H9 (cell line): ENCODE results near the gene UNC5C. TPM values are rescaled to one million over a fixed set of nuclear protein-coding genes. Genes with fewer than 3 reads are reported as not detected.

ENCODE experiments used
- DNase-seq: peaks from one replicate; pipeline ENCODE4 v3.0.0-alpha.2; 2017
- H2AFZ ChIP-seq: one replicate; pipeline ENCODE4 v1.6.1; 2013; ENCODE audit warnings: mild to moderate bottlenecking, low read length, control low read depth, moderate library complexity
- H2AK5ac ChIP-seq: 2 replicates; pipeline ENCODE4 v1.6.1; 2013; ENCODE audit warnings: low read length, control low read depth, mixed read lengths; ENCODE audit not compliant: insufficient read length
- H2BK120ac ChIP-seq: one replicate; pipeline ENCODE4 v1.6.1; 2013; ENCODE audit warnings: low read depth, mild to moderate bottlenecking, low read length, control low read depth, inconsistent platforms; ENCODE audit not compliant: poor library complexity, severe bottlenecking
- H2BK12ac ChIP-seq: 2 replicates; pipeline ENCODE4 v1.6.1; 2013; ENCODE audit warnings: low read length, control low read depth, mixed read lengths, low read depth; ENCODE audit not compliant: insufficient read length
- H2BK15ac ChIP-seq: 2 replicates; pipeline ENCODE4 v1.6.1; 2013; ENCODE audit warnings: low read depth, low read length, control low read depth
- H2BK20ac ChIP-seq: one replicate; pipeline ENCODE4 v1.6.1; 2013; ENCODE audit warnings: low read depth, mild to moderate bottlenecking, low read length, control low read depth, inconsistent platforms; ENCODE audit not compliant: poor library complexity, severe bottlenecking
- H2BK5ac ChIP-seq: 2 replicates; pipeline ENCODE4 v1.6.1; 2013; ENCODE audit warnings: low read length, control low read depth, mixed read lengths; ENCODE audit not compliant: insufficient read length
- H3K14ac ChIP-seq: 2 replicates; pipeline ENCODE4 v1.6.1; 2013; ENCODE audit warnings: low read length, control low read depth; ENCODE audit not compliant: insufficient read depth
- H3K18ac ChIP-seq: 2 replicates; pipeline ENCODE4 v1.6.1; 2013; ENCODE audit warnings: low read depth, mild to moderate bottlenecking, mixed read lengths, low read length, control low read depth; ENCODE audit not compliant: insufficient read length
- H3K23ac ChIP-seq: 2 replicates; pipeline ENCODE4 v1.6.1; 2013; ENCODE audit warnings: low read length, control low read depth, mixed read lengths, low read depth; ENCODE audit not compliant: insufficient read length
- H3K23me2 ChIP-seq: 2 replicates; pipeline ENCODE4 v1.6.1; 2013; ENCODE audit warnings: low read depth, mild to moderate bottlenecking, mixed read lengths, low read length, control low read depth; ENCODE audit not compliant: insufficient read length, poor library complexity, severe bottlenecking
- H3K27ac ChIP-seq: 2 replicates; pipeline ENCODE4 v1.5.1; 2013; ENCODE audit warnings: low read length, control low read depth, mixed read lengths, low read depth; ENCODE audit not compliant: insufficient read length
- H3K27me3 ChIP-seq: 2 replicates; pipeline ENCODE4 v1.6.1; 2013; ENCODE audit warnings: low read length, control low read depth, inconsistent platforms; ENCODE audit not compliant: insufficient read depth
- H3K4ac ChIP-seq: 2 replicates; pipeline ENCODE4 v1.6.1; 2013; ENCODE audit warnings: low read depth, mild to moderate bottlenecking, control low read depth, inconsistent platforms, low read length, moderate library complexity
- H3K4me1 ChIP-seq: 2 replicates; pipeline ENCODE4 v1.6.1; 2013; ENCODE audit warnings: low read length, control low read depth, inconsistent platforms; ENCODE audit not compliant: insufficient read depth
- H3K4me2 ChIP-seq: 2 replicates; pipeline ENCODE4 v1.6.1; 2013; ENCODE audit warnings: low read length, control low read depth, mixed read lengths; ENCODE audit not compliant: insufficient read length, insufficient read depth
- H3K56ac ChIP-seq: 2 replicates; pipeline ENCODE4 v1.6.1; 2013; ENCODE audit warnings: low read depth, mild to moderate bottlenecking, mixed read lengths, low read length, control low read depth; ENCODE audit not compliant: insufficient read length
- H3K79me1 ChIP-seq: 2 replicates; pipeline ENCODE4 v1.6.1; 2013; ENCODE audit warnings: low read depth, mild to moderate bottlenecking, moderate library complexity, low read length, control low read depth, inconsistent platforms; ENCODE audit not compliant: insufficient read depth, poor library complexity, severe bottlenecking
- H3K79me2 ChIP-seq: 2 replicates; pipeline ENCODE4 v1.6.1; 2013; ENCODE audit warnings: low read length, control low read depth, inconsistent platforms; ENCODE audit not compliant: insufficient read depth
- H3K9ac ChIP-seq: 2 replicates; pipeline ENCODE4 v1.6.1; 2013; ENCODE audit warnings: low read length, control low read depth, mixed read lengths; ENCODE audit not compliant: insufficient read length; ENCODE audit errors: extremely low read depth
- H3K9me3 ChIP-seq: one replicate; pipeline ENCODE4 v1.6.1; 2013; ENCODE audit warnings: low read depth, low read length, inconsistent platforms; ENCODE audit not compliant: control insufficient read depth
- H3T11ph ChIP-seq: one replicate; pipeline ENCODE4 v1.6.1; 2013; ENCODE audit warnings: mild to moderate bottlenecking, low read length, control low read depth, inconsistent platforms
- H4K20me1 ChIP-seq: one replicate; pipeline ENCODE4 v1.6.1; 2013; ENCODE audit not compliant: control insufficient read depth, insufficient read length, insufficient read depth
- H4K5ac ChIP-seq: 2 replicates; pipeline ENCODE4 v1.6.1; 2013; ENCODE audit warnings: low read depth, mild to moderate bottlenecking, mixed read lengths, low read length, control low read depth; ENCODE audit not compliant: insufficient read length
- H4K8ac ChIP-seq: replicated peaks from 2 replicates; pipeline ENCODE4 v1.6.1; 2013; ENCODE audit warnings: low read length, control low read depth, mixed read lengths, low read depth; ENCODE audit not compliant: insufficient read length
- H4K91ac ChIP-seq: 2 replicates; pipeline ENCODE4 v1.6.1; 2013; ENCODE audit warnings: low read depth, mild to moderate bottlenecking, moderate library complexity, mixed read lengths, low read length, control low read depth; ENCODE audit not compliant: insufficient read length
- H3K27ac Mint-ChIP-seq, 3 experiments: 2 replicates in 2 of 3; 3 replicates in 1 of 3; pipeline ENCODE4 v1.8.0; 2020 to 2021; ENCODE audit warnings: mixed read lengths in 3 of 3, mild to moderate bottlenecking in 1 of 3, moderate library complexity in 1 of 3
- H3K27me3 Mint-ChIP-seq: 2 replicates; pipeline ENCODE4 v1.8.0; 2021; ENCODE audit warnings: low read depth, mild to moderate bottlenecking, moderate library complexity, mixed read lengths
- H3K36me3 Mint-ChIP-seq, 3 experiments: 2 replicates in 2 of 3; 3 replicates in 1 of 3; pipeline ENCODE4 v1.8.0; 2020 to 2021; ENCODE audit warnings: low read depth in 3 of 3, mixed read lengths in 3 of 3; ENCODE audit not compliant: insufficient read depth in 1 of 3
- H3K4me1 Mint-ChIP-seq, 2 experiments: 2 replicates each; pipeline ENCODE4 v1.8.0; 2020; ENCODE audit warnings: mixed read lengths in 2 of 2
- H3K4me3 Mint-ChIP-seq, 2 experiments: 2 replicates in 1 of 2; 3 replicates in 1 of 2; pipeline ENCODE4 v1.8.0; 2020 to 2021; ENCODE audit warnings: mild to moderate bottlenecking in 2 of 2, mixed read lengths in 2 of 2, moderate library complexity in 1 of 2
- H3K9me3 Mint-ChIP-seq, 2 experiments: 2 replicates in 1 of 2; 3 replicates in 1 of 2; pipeline ENCODE4 v1.8.0; 2020; ENCODE audit warnings: mild to moderate bottlenecking in 2 of 2, mixed read lengths in 2 of 2, moderate library complexity in 1 of 2
- CTCF ChIP-seq: fragments of 200-600 bp; sonication (generic); conservative IDR thresholded peaks from 3 replicates; pipeline ENCODE4 v1.8.0; 2021; ENCODE audit warnings: antibody characterized with exemption, mild to moderate bottlenecking
- WGBS: extraction: QIAGEN DNeasy Blood & Tissue Kit; methylation state at CpG from one replicate; pipeline ENCODE4 v1.1.7; 2013; ENCODE audit warnings: missing lambda C conversion rate, low lambda C conversion rate, mixed read lengths; ENCODE audit not compliant: insufficient read length; ENCODE audit errors: extremely low coverage; 5-methylcytosine and 5-hydroxymethylcytosine counted together
- total RNA-seq: library from RNA; stranded (reverse); gene quantifications from 2 replicates; pipeline ENCODE4 v1.2.1, GENCODE V29; 2021

UNC5C gene
- total RNA-seq, 1 experiment from 2014 or later: not detected

DNA sequence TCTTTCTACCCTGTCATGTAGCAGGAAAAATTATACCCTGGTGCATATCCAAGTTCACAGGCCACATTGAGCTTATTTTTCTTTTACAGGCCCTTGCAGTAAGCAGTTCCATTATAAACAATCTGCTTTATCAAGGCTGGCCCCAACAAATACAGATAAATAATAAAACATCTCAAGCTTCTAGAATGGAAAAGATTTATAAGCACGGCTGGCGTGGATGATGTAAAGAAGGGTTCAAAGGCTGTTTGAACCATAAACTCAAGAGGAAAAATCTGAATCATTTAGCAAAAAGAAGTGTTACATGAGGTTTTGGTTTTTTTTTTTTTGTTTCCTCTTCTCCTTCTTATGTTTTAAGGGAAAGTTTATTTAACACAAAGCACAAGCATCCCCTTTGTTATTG, 109.7 kb downstream of the UNC5C start:
- Histone ChIP-seq H4K8ac (no peak overlapping the region), H3K9me3 (no peaks in the 10 kb centered on the region), H3T11ph (no peak overlapping the region), H2BK20ac (no peak overlapping the region), H2BK120ac (no peak overlapping the region), H3K9ac (no peak overlapping the region), H3K4me2 (no peak overlapping the region), H2AK5ac (no peak overlapping the region), H3K27ac (no peak overlapping the region), H4K91ac (no peak overlapping the region), H4K20me1 (no peaks in the 10 kb centered on the region), H2BK15ac (no peak overlapping the region), H3K56ac (no peak overlapping the region), H3K27me3 (no peaks in the 10 kb centered on the region), H2BK5ac (no peak overlapping the region), H4K5ac (no peak overlapping the region), H3K23me2 (no peaks in the 10 kb centered on the region), H3K4me1 (no peaks in the 10 kb centered on the region), H3K79me2 (no peaks in the 10 kb centered on the region), H2AFZ (no peak overlapping the region), H3K4ac (no peak overlapping the region), H3K23ac (no peak overlapping the region), H3K79me1 (no peaks in the 10 kb centered on the region), H2BK12ac (no peak overlapping the region), H3K14ac (no peak overlapping the region), H3K18ac (no peak overlapping the region)
- H3K36me3 Mint-ChIP-seq: no peaks in the 10 kb centered on the region
- H3K27me3 Mint-ChIP-seq: no peaks in the 10 kb centered on the region
- WGBS: no CpG with 5 or more reads among the region's 2 CpGs
- H3K4me3 Mint-ChIP-seq: no peak overlapping the region
- no peak for TF ChIP-seq CTCF
- DNase-seq: no peak
- H3K4me1 Mint-ChIP-seq: peaks cover 7 to 12% of the 10 kb centered on the region in 2 experiments
- H3K27ac Mint-ChIP-seq: no peak overlapping the region
- H3K9me3 Mint-ChIP-seq: no peaks in the 10 kb centered on the region
